Endothelial cell of umbilical vein (primary cell): ENCODE measurements around the gene ATP10A. TPM values are rescaled to one million over a fixed set of nuclear protein-coding genes. Genes with fewer than 3 reads are reported as not detected.

Experiments
- BruUV-seq: library from RNA; stranded (reverse); fragments of 400-500 nt; replicated peaks from 2 replicates; lab custom pipeline; 2021; lab: Mats Ljungman, UMichigan
- CTCF ChIA-PET: fragments of 300-600, 350-600 bp; sonication (Branson Sonifier 250); formaldehyde crosslinking; loops from one replicate; lab custom pipeline; 2021; ENCODE audit warnings: antibody characterized with exemption, inconsistent platforms; lab: Charles Lee
- POLR2A ChIA-PET: fragments of 300-600, 350-600 bp; sonication (Branson Sonifier 250); formaldehyde crosslinking; loops from one replicate; lab custom pipeline; 2021; ENCODE audit warnings: antibody characterized with exemption, inconsistent platforms; lab: Charles Lee
- DNase-seq: peaks from one replicate; pipeline ENCODE4 v3.0.0-alpha.2; 2011; ENCODE audit warnings: low read depth, low spot score
- FAIRE-seq: peaks from 2 replicates; lab custom pipeline; 2011; peaks lifted over from hg19 to GRCh38; lab: Jason Lieb, UNC
- H2AFZ ChIP-seq: 2 replicates; pipeline ENCODE4 v1.6.0; 2012; ENCODE audit warnings: low read depth, low read length, control low read depth, inconsistent platforms
- H3K27ac ChIP-seq: 2 replicates; pipeline ENCODE4 v1.5.1; 2011; ENCODE audit warnings: low read depth, mild to moderate bottlenecking, control low read depth, low read length, moderate library complexity; ENCODE audit not compliant: insufficient read depth
- H3K27me3 ChIP-seq, 2 experiments: 2 replicates each; pipeline versions ENCODE4 v1.6.0 to v1.6.1; 2011; ENCODE audit warnings: low read length in 2 of 2, mixed read lengths in 1 of 2; ENCODE audit not compliant: control insufficient read depth in 2 of 2, insufficient read depth in 2 of 2
- H3K36me3 ChIP-seq, 2 experiments: 2 replicates in 1 of 2; 3 replicates in 1 of 2; pipeline ENCODE4 v1.5.1; 2011; ENCODE audit warnings: low read length in 2 of 2, mild to moderate bottlenecking in 1 of 2, moderate library complexity in 1 of 2; ENCODE audit not compliant: control insufficient read depth in 2 of 2, insufficient read depth in 2 of 2; ENCODE audit errors: extremely low read depth in 1 of 2
- H3K4me1 ChIP-seq: 3 replicates; pipeline ENCODE4 v1.5.1; 2011; ENCODE audit warnings: mild to moderate bottlenecking, low read length; ENCODE audit not compliant: control insufficient read depth, insufficient read depth; ENCODE audit errors: extremely low read depth
- H3K4me2 ChIP-seq: 2 replicates; pipeline ENCODE4 v1.6.1; 2011; ENCODE audit warnings: low read length, control low read depth, mixed read lengths; ENCODE audit not compliant: insufficient read depth
- H3K4me3 ChIP-seq, 3 experiments: fragments of 200-600 bp in 1 of 3; sonication (generic), shearing (Covaris generic) in 1 of 3; replicated peaks in 1 of 3; 2 replicates each; pipeline ENCODE4 v1.5.1; 2011 to 2016; ENCODE audit warnings: control low read depth in 3 of 3, low read length in 3 of 3, mild to moderate bottlenecking in 2 of 3, inconsistent platforms in 1 of 3, low read depth in 1 of 3, moderate library complexity in 1 of 3; ENCODE audit not compliant: insufficient read depth in 1 of 3
- H3K79me2 ChIP-seq: 2 replicates; pipeline ENCODE4 v1.6.0; 2012; ENCODE audit warnings: low read length, inconsistent platforms; ENCODE audit not compliant: control insufficient read depth, insufficient read depth
- H3K9ac ChIP-seq: replicated peaks from 2 replicates; pipeline ENCODE3; 2011; ENCODE audit warnings: low read length, control low read depth; ENCODE audit not compliant: insufficient read depth; ENCODE audit errors: extremely low read depth
- H3K9me1 ChIP-seq: replicated peaks from 3 replicates; pipeline ENCODE4 v1.6.0; 2011; ENCODE audit warnings: mild to moderate bottlenecking, low read length; ENCODE audit not compliant: control insufficient read depth, insufficient read depth; ENCODE audit errors: extremely low read depth
- H3K9me3 ChIP-seq: replicated peaks from 2 replicates; pipeline ENCODE4 v1.5.1; 2012; ENCODE audit warnings: low read length, inconsistent platforms; ENCODE audit not compliant: control insufficient read depth, insufficient read depth
- H4K20me1 ChIP-seq: replicated peaks from 2 replicates; pipeline ENCODE3; 2011; ENCODE audit warnings: mild to moderate bottlenecking, low read length; ENCODE audit not compliant: control insufficient read depth, insufficient read depth; ENCODE audit errors: extremely low read depth
- CTCF ChIP-seq, 2 donors: IDR thresholded peaks; 1 replicate in 1 of 2; 2 replicates in 1 of 2; pipeline ENCODE4 v1.5.1; 2011; ENCODE audit warnings: low read length in 2 of 2, mild to moderate bottlenecking in 2 of 2, moderate library complexity in 2 of 2, control low read depth in 1 of 2, inconsistent platforms in 1 of 2, low read depth in 1 of 2; ENCODE audit not compliant: insufficient read depth in 1 of 2; ENCODE audit errors: extremely low read depth in 1 of 2
- EZH2 ChIP-seq: IDR thresholded peaks from 2 replicates; pipeline ENCODE4 v1.6.1; 2012; ENCODE audit warnings: borderline replicate concordance, low read depth, mild to moderate bottlenecking, moderate library complexity, low read length, inconsistent platforms; ENCODE audit not compliant: severe bottlenecking
- FOS ChIP-seq: IDR thresholded peaks from 2 replicates; pipeline ENCODE4 v1.6.1; 2011; ENCODE audit warnings: mild to moderate bottlenecking, low read length, moderate library complexity, borderline replicate concordance; ENCODE audit not compliant: insufficient read depth
- GATA2 ChIP-seq: IDR thresholded peaks from 2 replicates; pipeline ENCODE4 v1.7.0; 2011; ENCODE audit warnings: low read depth, mild to moderate bottlenecking, moderate library complexity, mixed read lengths, low read length; ENCODE audit not compliant: insufficient read length, insufficient read depth
- JUN ChIP-seq: IDR thresholded peaks from 2 replicates; pipeline ENCODE4 v1.6.1; 2011; ENCODE audit warnings: borderline replicate concordance, low read depth; ENCODE audit not compliant: insufficient read length, insufficient read depth
- MAX ChIP-seq: IDR thresholded peaks from 2 replicates; pipeline ENCODE4 v1.6.1; 2011; ENCODE audit not compliant: insufficient read depth, insufficient read length
- MYC ChIP-seq: IDR thresholded peaks from one replicate; pipeline ENCODE4 v1.6.1; 2011; ENCODE audit warnings: mild to moderate bottlenecking, low read depth, low read length
- POLR2A ChIP-seq: IDR thresholded peaks from 2 replicates; pipeline ENCODE4 v1.6.1; 2012; ENCODE audit warnings: low read depth, mild to moderate bottlenecking, control low read depth, low read length
- POLR2AphosphoS5 ChIP-seq: IDR thresholded peaks from 2 replicates; pipeline ENCODE4 v1.6.1; 2012; ENCODE audit warnings: low read depth, mild to moderate bottlenecking, control low read depth, low read length, moderate library complexity; ENCODE audit not compliant: insufficient read depth
- dilution Hi-C: fragments of 300-500 bp; cut with MboI; formaldehyde crosslinking; loops from one replicate; pipeline ENCODE4 v1.15.0; 2019; ENCODE audit warnings: low sequenced_read_pairs; ENCODE audit not compliant: extremely low pct_ligation_motif_present
- intact Hi-C: fragments of 100-400 bp; cut with micrococcal nuclease; formaldehyde crosslinking; loops from one replicate; pipeline ENCODE4 v1.10.0; 2022
- polyA plus RNA-seq, 4 experiments: library from polyadenylated mRNA; depleted of rRNA in 3 of 4; stranded (reverse) in 3 of 4; unstranded in 1 of 4; fragments of >200 nt; gene quantifications; 2 replicates each; pipeline versions ENCODE4 v1.2.1 to v1.2.3, GENCODE V29; 2011 to 2012; ENCODE audit warnings: missing spikeins in 1 of 4
- total RNA-seq: library from RNA; stranded (reverse); gene quantifications from 2 replicates; pipeline ENCODE4 v1.2.3, GENCODE V29; 2021

Gene ATP10A
- total and polyA plus RNA-seq, 2 donors (not counting 3 experiments of a cell fraction or from before 2014, with no cell fraction given), result not detected

DNA sequence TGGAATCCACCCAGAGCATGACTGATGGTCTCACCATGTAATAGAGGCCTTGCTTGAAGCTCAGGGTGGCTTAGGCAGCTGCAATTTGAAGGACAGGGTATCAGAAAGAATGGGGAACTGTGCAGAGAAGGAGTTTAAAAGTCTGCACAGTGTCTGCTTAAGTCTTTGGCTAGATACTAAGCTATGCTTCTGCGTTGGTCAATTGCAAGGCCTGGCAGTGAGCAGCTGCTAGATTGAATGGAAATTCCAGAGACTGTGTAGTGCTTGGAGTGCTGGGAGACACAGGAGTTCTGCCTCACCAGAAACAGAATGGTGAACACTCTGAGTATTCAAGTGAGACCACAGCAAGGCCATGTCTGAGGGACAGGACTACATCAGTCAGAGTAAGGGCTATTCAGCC is 17.3 kb upstream of the ATP10A start:
- Histone ChIP-seq H3K4me2 (no peak overlapping the region), H3K9me3 (peaks cover 3% of the 10 kb centered on the region), H3K79me2 (no peaks in the 10 kb centered on the region), H3K9ac (no peak overlapping the region), H3K27ac (no peak overlapping the region), H3K27me3 (no peaks in the 10 kb centered on the region), H3K4me1 (no peaks in the 10 kb centered on the region), H3K4me3 (no peak overlapping the region), H3K36me3 (no peaks in the 10 kb centered on the region), H3K9me1 (no peaks in the 10 kb centered on the region), H4K20me1 (no peaks in the 10 kb centered on the region), H2AFZ (no peak overlapping the region)
- FAIRE-seq (no peak), DNase-seq (no peak)
- intact Hi-C loops, result no loop called here
- BruUV-seq, result no TSS peak
- TF ChIP-seq EZH2, result no peak
- POLR2A ChIA-PET, result no interaction called here
- dilution Hi-C loops, result no loop called here
- CTCF ChIA-PET, result no interaction called here

- intact Hi-C loops (no loop called here), dilution Hi-C loops (no loop called here)
- no peaks in the 10 kb centered on the region for H3K79me2 ChIP-seq
- H3K27ac ChIP-seq, result no peak overlapping the region
- no TSS peak for BruUV-seq
- H3K4me3 ChIP-seq, result no peak overlapping the region
- H3K9me3 ChIP-seq, result no peaks in the 10 kb centered on the region
- no peaks in the 10 kb centered on the region for H3K9me1 ChIP-seq
- H3K4me1 ChIP-seq, result no peaks in the 10 kb centered on the region
- H3K36me3 ChIP-seq, result no peaks in the 10 kb centered on the region
- TF ChIP-seq CTCF (IDR thresholded peaks at IDR 0.05; ENCODE audit: extremely low read depth in 1 of 2, insufficient read depth in 1 of 2, low read depth in 1 of 2, low read length in 2 of 2) (no peak), GATA2 (no peak), EZH2 (no peak), POLR2AphosphoS5 (no peak), JUN (no peak), MAX (no peak), FOS (no peak), MYC (no peak), POLR2A (no peak)
- ChIA-PET CTCF (no interaction called here), POLR2A (no interaction called here)
- no peak overlapping the region for H2AFZ ChIP-seq
- H3K27me3 ChIP-seq, result no peaks in the 10 kb centered on the region
- no peaks in the 10 kb centered on the region for H4K20me1 ChIP-seq
- no peak overlapping the region for H3K9ac ChIP-seq
- DNase-seq, result no peak
- FAIRE-seq, result no peak
- no peak overlapping the region for H3K4me2 ChIP-seq
Measured at GRCh38 chr15:25879438-25879837, 16.3 kb upstream of the ATP10A start.
